ENCODE data around the gene CLIC3.

GRCh38 chr9:137035507-137035834, 39.1 kb upstream of the CLIC3 start:
- TF ChIP-seq POLR2A (IDR thresholded peaks at IDR 0.05) (no peak), CTCF (IDR thresholded peaks at IDR 0.05) (peak in 6 of 12 donors; percentile 3 to 36 (median 28))
